GM10248 (cell line): ENCODE data around the gene PISD.

Experiments
- CTCF ChIA-PET: fragments of 300-600 bp; sonication (Branson Sonifier 250); formaldehyde crosslinking; extraction: SDS; loops from one replicate; lab custom pipeline; 2021; ENCODE audit warnings: antibody characterized with exemption; lab: Yijun Ruan, JAX
- POLR2A ChIA-PET: fragments of 350-650 bp; sonication (Branson Sonifier 250); formaldehyde crosslinking; extraction: SDS; loops from one replicate; lab custom pipeline; 2020; ENCODE audit warnings: antibody characterized with exemption; lab: Yijun Ruan, JAX
- DNase-seq: peaks from one replicate; pipeline ENCODE4 v3.0.0; 2012; ENCODE audit errors: extremely low spot score
- TF ChIP-seq, protein P1 (sequence below): IDR thresholded peaks from 2 replicates; pipeline ENCODE4 v1.5.1; 2012; ENCODE audit warnings: mild to moderate bottlenecking, low read depth; ENCODE audit errors: extremely low read depth, missing control alignments, control extremely low read depth

The PISD gene

DNA sequence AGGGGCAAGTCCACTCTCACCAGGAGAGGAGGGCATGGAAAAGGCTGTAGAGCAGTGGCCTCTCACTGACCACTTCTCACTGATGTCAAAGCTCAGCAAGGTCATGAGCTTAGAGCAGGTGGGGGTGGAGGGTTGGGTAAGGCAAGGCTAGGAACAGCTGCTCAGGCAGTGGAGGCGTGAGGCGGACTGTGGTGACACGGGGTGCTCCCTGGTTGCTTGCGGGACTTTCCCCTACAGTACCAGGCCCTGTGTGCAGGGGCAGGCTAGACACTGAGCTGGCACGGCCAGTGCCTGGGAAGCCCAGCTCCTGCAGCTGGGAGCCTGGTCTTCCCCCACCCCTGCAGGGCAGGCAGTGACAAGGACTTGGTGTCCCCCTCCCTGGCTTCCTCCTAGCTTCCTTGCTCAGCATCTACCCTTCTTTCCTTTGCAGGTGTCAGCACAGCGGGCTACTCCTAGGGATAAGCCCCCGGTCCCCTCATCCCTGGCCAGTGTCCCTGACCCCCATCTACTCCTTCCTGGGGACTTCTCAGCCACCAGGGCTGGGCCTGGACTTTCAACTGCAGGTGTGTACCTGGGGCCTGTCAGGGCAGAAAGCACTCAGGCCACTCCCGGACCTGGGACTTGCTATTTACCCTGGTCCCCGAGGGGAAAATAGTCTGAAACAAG, 45.6 kb downstream of the PISD start:
- peak; percentile 75 for DNase-seq
- ChIA-PET CTCF (interaction anchor here (0.9 to 1.5 kb wide), 4 partner anchors 18 to 165 kb away, joined by 3 to 6 read pairs (median 4); no protein-coding TSS in a partner anchor), POLR2A (interaction anchor here (0.6 to 1.2 kb wide), 2 partner anchors 13 to 68 kb away, joined by 3 read pairs; no protein-coding TSS in a partner anchor)
- TF ChIP-seq, protein P1, sequence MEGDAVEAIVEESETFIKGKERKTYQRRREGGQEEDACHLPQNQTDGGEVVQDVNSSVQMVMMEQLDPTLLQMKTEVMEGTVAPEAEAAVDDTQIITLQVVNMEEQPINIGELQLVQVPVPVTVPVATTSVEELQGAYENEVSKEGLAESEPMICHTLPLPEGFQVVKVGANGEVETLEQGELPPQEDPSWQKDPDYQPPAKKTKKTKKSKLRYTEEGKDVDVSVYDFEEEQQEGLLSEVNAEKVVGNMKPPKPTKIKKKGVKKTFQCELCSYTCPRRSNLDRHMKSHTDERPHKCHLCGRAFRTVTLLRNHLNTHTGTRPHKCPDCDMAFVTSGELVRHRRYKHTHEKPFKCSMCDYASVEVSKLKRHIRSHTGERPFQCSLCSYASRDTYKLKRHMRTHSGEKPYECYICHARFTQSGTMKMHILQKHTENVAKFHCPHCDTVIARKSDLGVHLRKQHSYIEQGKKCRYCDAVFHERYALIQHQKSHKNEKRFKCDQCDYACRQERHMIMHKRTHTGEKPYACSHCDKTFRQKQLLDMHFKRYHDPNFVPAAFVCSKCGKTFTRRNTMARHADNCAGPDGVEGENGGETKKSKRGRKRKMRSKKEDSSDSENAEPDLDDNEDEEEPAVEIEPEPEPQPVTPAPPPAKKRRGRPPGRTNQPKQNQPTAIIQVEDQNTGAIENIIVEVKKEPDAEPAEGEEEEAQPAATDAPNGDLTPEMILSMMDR: no peak

DNA sequence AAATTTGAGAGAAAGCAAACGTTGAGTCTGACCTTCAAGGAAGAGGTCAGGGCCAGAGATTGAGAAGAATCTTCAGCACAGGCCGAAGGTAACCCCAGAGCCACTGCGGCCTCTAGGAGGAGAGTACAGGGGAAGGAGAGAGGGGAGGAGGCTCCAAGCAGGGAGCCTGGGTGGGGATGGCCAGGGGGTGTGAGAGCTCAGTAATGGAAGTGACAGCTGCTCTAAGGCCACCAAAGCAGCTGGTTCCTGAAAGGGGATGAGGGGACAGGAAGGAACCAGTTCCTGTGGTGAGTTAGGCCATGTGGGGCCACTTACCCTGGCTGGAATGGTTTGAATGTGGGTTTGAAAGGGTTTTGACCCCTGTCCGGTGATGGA, 46.1 kb downstream of the PISD start:
- ChIA-PET POLR2A (interaction anchor here (1.2 kb wide), 1 partner anchor 14 kb away, joined by 3 read pairs; no protein-coding TSS in a partner anchor), CTCF (interaction anchor here (0.9 to 1.5 kb wide), 4 partner anchors 18 to 164 kb away, joined by 3 to 6 read pairs (median 4); no protein-coding TSS in a partner anchor)
- TF ChIP-seq, protein P1: no peak
- no peak for DNase-seq

DNA sequence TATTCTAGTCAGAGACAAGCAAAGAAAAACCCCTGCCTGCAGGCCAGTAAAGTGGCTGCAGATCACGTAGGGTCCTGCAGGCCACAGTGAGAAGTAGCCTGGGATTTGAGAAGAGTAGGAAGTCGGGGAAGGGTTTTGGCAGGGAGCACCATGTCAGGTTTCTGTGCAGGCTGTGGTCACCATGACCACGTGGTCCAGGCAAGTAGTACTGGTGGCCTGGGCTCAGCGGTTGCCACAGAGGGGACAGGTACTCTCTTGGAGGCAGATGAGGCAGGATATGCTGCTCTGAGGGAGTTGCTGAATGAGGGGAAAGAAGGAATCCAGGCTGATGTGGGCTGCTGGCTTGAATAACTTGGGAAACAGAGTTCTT, 46.5 kb downstream of the PISD start:
- TF ChIP-seq, protein P1: no peak
- CTCF ChIA-PET: interaction anchor here (1.0 to 1.5 kb wide), 2 partner anchors 18 to 41 kb away, joined by 3 to 6 read pairs; no protein-coding TSS in a partner anchor
- POLR2A ChIA-PET: no interaction called here
- no peak for DNase-seq

DNA sequence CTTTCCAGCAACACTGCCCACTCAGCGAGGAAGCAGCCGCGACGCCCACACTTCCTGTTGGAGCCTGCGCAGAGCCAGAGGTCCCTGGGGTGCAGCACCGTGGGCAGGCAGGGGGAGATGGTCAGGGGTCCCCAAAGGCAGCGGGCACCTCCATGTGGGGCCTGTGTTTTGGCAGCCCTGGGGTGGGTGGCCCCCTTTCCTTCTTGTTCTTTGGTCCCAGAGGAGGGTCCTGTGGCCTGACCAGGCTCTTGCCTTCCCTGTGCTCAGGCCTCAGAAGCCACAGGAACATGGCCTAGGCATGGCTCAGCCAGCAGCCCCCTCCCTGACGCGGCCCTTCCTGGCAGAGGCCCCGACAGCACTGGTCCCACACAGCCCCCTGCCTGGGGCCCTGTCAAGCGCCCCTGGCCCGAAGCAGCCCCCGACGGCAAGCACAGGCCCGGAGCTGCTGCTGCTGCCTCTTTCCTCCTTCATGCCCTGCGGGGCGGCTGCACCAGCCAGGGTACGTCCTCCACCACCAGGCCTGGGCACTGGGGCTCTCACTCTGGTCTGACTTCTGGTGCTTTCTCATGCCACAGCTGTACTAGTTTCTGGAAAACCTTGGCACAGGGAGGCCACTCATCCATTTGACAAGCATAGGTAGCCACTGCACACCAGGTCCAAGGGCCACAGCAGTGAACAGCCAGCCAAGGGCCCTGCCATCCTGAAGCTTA, 47.1 kb downstream of the PISD start:
- DNase-seq: no peak
- ChIA-PET CTCF (interaction anchor here (1.2 kb wide), 1 partner anchor 19 kb away, joined by 3 read pairs; no protein-coding TSS in a partner anchor), POLR2A (no interaction called here)
- TF ChIP-seq, protein P1: no peak

DNA sequence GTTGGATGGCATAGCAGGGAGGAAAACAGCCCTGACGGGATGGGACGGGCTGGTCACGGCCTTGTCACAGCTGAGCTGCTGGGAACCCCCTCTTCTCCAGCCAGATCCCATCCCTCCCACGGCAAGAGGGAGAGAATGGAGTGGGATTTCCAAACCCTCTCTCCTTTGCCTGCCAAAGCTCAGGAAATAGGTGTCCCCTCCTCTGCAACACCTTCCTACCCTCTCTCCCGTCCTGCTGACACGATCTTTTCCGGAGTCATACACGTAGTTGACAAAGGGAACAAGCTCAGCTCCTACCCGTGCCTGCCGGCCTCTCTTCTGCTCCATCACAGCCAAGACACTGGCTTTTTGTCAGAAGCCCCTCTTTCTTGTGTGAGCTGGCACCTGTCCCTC, 48.1 kb downstream of the PISD start:
- TF ChIP-seq, protein P1: no peak
- ChIA-PET POLR2A (no interaction called here), CTCF (interaction anchor here (1.2 kb wide), 1 partner anchor 20 kb away, joined by 3 read pairs; no protein-coding TSS in a partner anchor)
- no peak for DNase-seq

DNA sequence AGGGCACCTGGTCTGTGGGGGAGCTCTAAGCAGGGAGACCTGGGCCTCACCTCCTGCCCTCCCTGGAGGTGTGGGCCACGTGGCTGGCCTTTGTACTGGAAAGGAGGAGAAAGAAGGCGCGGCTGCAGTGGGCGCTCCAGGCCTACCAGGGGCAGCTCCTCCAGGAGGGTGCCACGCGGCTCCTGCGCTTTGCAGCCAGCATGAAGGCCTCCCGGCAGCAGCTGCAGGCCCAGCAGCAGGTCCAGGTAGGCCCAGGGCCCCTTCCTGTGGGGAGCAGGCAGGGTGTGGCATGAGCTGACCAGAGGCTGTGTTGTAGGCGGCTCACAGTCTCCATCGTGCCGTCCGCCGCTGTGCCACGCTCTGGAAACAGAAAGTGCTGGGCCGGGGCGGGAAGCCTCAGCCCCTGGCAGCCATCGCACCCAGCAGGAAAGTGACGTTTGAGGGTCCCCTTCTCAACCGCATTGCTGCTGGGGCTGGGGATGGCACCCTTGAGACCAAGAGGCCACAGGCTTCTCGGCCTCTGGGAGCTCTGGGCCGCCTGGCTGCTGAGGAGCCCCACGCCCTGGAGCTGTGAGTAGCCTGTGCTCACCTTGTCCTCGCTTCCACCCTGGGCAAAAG, 48.6 kb downstream of the PISD start:
- ChIA-PET POLR2A (interaction anchor here (0.5 kb wide), 1 partner anchor 43 kb away, joined by 5 read pairs; no protein-coding TSS in a partner anchor), CTCF (no interaction called here)
- DNase-seq: no peak
- TF ChIP-seq, protein P1: no peak
